IMR-90 (cell line): ENCODE results near the gene KL. TPM values are rescaled to one million over a fixed set of nuclear protein-coding genes. Genes with fewer than 3 reads are reported as not detected.

ENCODE experiments used
- ATAC-seq: fragments of 200-7000 bp; cut with Tn5 transposase; 2 replicates; pipeline ENCODE4 v1.9.1; 2020; ENCODE audit warnings: low read depth, mild to moderate bottlenecking, moderate library complexity
- BruUV-seq: library from RNA; stranded (reverse); fragments of 400-500 nt; replicated peaks from 2 replicates; lab custom pipeline; 2021; lab: Mats Ljungman, UMichigan
- CTCF ChIA-PET: fragments of 300-600 bp; formaldehyde crosslinking; extraction: SDS; loops from one replicate; lab custom pipeline; 2021; ENCODE audit warnings: antibody characterized with exemption; lab: Yijun Ruan, JAX
- POLR2A ChIA-PET: fragments of 300-600 bp; sonication (Branson Sonifier 250); formaldehyde crosslinking; loops from one replicate; lab custom pipeline; 2022; ENCODE audit warnings: antibody characterized with exemption; ENCODE audit not compliant: unreplicated experiment; lab: Charles Lee
- DNase-seq: peaks from one replicate; pipeline ENCODE4 v3.0.0; 2013
- H2AFZ ChIP-seq: replicated peaks from 2 replicates; pipeline ENCODE3; 2013; ENCODE audit warnings: low read length, mild to moderate bottlenecking; ENCODE audit not compliant: poor library complexity
- H2AK5ac ChIP-seq: 2 replicates; pipeline ENCODE4 v1.6.1; 2013; ENCODE audit warnings: low read depth, low read length, inconsistent platforms
- H2AK9ac ChIP-seq: replicated peaks from 2 replicates; pipeline ENCODE3; 2013; ENCODE audit warnings: mild to moderate bottlenecking, low read depth, low read length, moderate library complexity; ENCODE audit not compliant: poor library complexity
- H2BK120ac ChIP-seq: 2 replicates; pipeline ENCODE4 v1.6.1; 2013; ENCODE audit warnings: low read depth, low read length, inconsistent platforms
- H2BK15ac ChIP-seq: 3 replicates; pipeline ENCODE4 v1.6.1; 2013; ENCODE audit warnings: low read depth, low read length, inconsistent platforms
- H2BK20ac ChIP-seq: 2 replicates; pipeline ENCODE4 v1.6.1; 2013; ENCODE audit warnings: low read depth, mild to moderate bottlenecking, inconsistent platforms, low read length, moderate library complexity
- H2BK5ac ChIP-seq: 2 replicates; pipeline ENCODE4 v1.6.1; 2013; ENCODE audit warnings: mild to moderate bottlenecking, low read depth, low read length, inconsistent platforms; ENCODE audit not compliant: poor library complexity, severe bottlenecking
- H3K14ac ChIP-seq: replicated peaks from 2 replicates; pipeline ENCODE4 v1.6.1; 2013; ENCODE audit warnings: low read depth, low read length, inconsistent platforms
- H3K18ac ChIP-seq: 2 replicates; pipeline ENCODE4 v1.6.1; 2013; ENCODE audit warnings: low read depth, low read length, control low read depth
- H3K23ac ChIP-seq: 2 replicates; pipeline ENCODE4 v1.6.1; 2013; ENCODE audit warnings: low read depth, low read length, inconsistent platforms
- H3K27ac ChIP-seq: 2 replicates; pipeline ENCODE4 v1.5.1; 2013; ENCODE audit warnings: mild to moderate bottlenecking, control low read depth, low read length; ENCODE audit not compliant: insufficient read depth
- H3K27me3 ChIP-seq: 2 replicates; pipeline ENCODE4 v1.6.1; 2013; ENCODE audit warnings: low read length; ENCODE audit not compliant: control insufficient read depth, insufficient read depth
- H3K36me3 ChIP-seq: 2 replicates; pipeline ENCODE4 v1.6.1; 2013; ENCODE audit warnings: low read length, mixed read lengths; ENCODE audit not compliant: control insufficient read depth, insufficient read depth
- H3K4ac ChIP-seq: 2 replicates; pipeline ENCODE4 v1.6.1; 2013; ENCODE audit warnings: low read depth, low read length, inconsistent platforms
- H3K4me1 ChIP-seq: 2 replicates; pipeline ENCODE4 v1.6.1; 2013; ENCODE audit warnings: low read length, mixed read lengths; ENCODE audit not compliant: control insufficient read depth, insufficient read depth
- H3K4me2 ChIP-seq: 2 replicates; pipeline ENCODE4 v1.6.1; 2013; ENCODE audit warnings: low read depth, mild to moderate bottlenecking, control low read depth, low read length, moderate library complexity
- H3K4me3 ChIP-seq: 2 replicates; pipeline ENCODE4 v1.5.1; 2013; ENCODE audit warnings: low read depth, mild to moderate bottlenecking, control low read depth, low read length, moderate library complexity; ENCODE audit not compliant: insufficient read depth
- H3K56ac ChIP-seq: 2 replicates; pipeline ENCODE4 v1.6.1; 2013; ENCODE audit warnings: low read length, inconsistent platforms; ENCODE audit not compliant: insufficient read depth; ENCODE audit errors: extremely low read depth
- H3K79me1 ChIP-seq, 2 experiments: 2 replicates each; pipeline ENCODE4 v1.6.1; 2013; ENCODE audit warnings: low read length in 2 of 2, inconsistent platforms in 1 of 2, low read depth in 1 of 2
- H3K9ac ChIP-seq: 2 replicates; pipeline ENCODE4 v1.6.1; 2013; ENCODE audit warnings: low read depth, low read length, control low read depth
- H3K9me1 ChIP-seq: 2 replicates; pipeline ENCODE4 v1.6.1; 2013; ENCODE audit warnings: low read length, inconsistent platforms; ENCODE audit not compliant: insufficient read depth
- H3K9me3 ChIP-seq: 2 replicates; pipeline ENCODE4 v1.6.1; 2013; ENCODE audit warnings: low read length; ENCODE audit not compliant: control insufficient read depth, insufficient read depth
- H4K20me1 ChIP-seq: 2 replicates; pipeline ENCODE4 v1.6.1; 2013; ENCODE audit warnings: low read length, inconsistent platforms; ENCODE audit not compliant: insufficient read depth
- H4K5ac ChIP-seq: 2 replicates; pipeline ENCODE4 v1.6.1; 2013; ENCODE audit warnings: mild to moderate bottlenecking, low read depth, low read length, control low read depth
- H4K8ac ChIP-seq, 2 experiments: 2 replicates each; pipeline ENCODE4 v1.6.1; 2013; ENCODE audit warnings: low read depth in 2 of 2, low read length in 2 of 2, control low read depth in 1 of 2, inconsistent platforms in 1 of 2
- H4K91ac ChIP-seq: 2 replicates; pipeline ENCODE4 v1.6.1; 2013; ENCODE audit warnings: low read depth, low read length, inconsistent platforms; ENCODE audit not compliant: insufficient read depth
- CHD1 ChIP-seq: IDR thresholded peaks from 2 replicates; pipeline ENCODE4 v1.6.1; 2012; ENCODE audit warnings: low read depth, low read length, improper control_type of control experiment
- ELK1 ChIP-seq: fragments of 150-350 bp; IDR thresholded peaks from 2 replicates; pipeline ENCODE4 v1.6.1; 2016; ENCODE audit warnings: low read depth, mild to moderate bottlenecking, low read length, moderate library complexity, borderline replicate concordance
- FOS ChIP-seq: fragments of 150-350 bp; IDR thresholded peaks from 2 replicates; pipeline ENCODE4 v1.6.1; 2016; ENCODE audit warnings: low read depth, low read length
- MAFK ChIP-seq: IDR thresholded peaks from 2 replicates; pipeline ENCODE4 v1.6.1; 2012; ENCODE audit warnings: low read depth, low read length, improper control_type of control experiment
- MAZ ChIP-seq: IDR thresholded peaks from 2 replicates; pipeline ENCODE4 v1.6.1; 2012; ENCODE audit warnings: low read depth, mild to moderate bottlenecking, low read length, improper control_type of control experiment, moderate library complexity, borderline replicate concordance
- MXI1 ChIP-seq: IDR thresholded peaks from 2 replicates; pipeline ENCODE4 v1.6.1; 2012; ENCODE audit warnings: low read depth, mild to moderate bottlenecking, low read length, moderate library complexity, borderline replicate concordance
- POLR2A ChIP-seq: IDR thresholded peaks from 2 replicates; pipeline ENCODE4 v1.6.1; 2012; ENCODE audit warnings: mild to moderate bottlenecking, low read depth, low read length
- RAD21 ChIP-seq: IDR thresholded peaks from 2 replicates; pipeline ENCODE4 v1.6.1; 2012; ENCODE audit warnings: low read length, improper control_type of control experiment
- RFX5 ChIP-seq: IDR thresholded peaks from 2 replicates; pipeline ENCODE4 v1.8.0; 2012; ENCODE audit warnings: low read depth, mild to moderate bottlenecking, low read length, moderate library complexity
- WGBS, 2 experiments: methylation state at CpG; one replicate each; pipeline versions ENCODE4 v1.1.5 to v1.1.7; 2013; ENCODE audit warnings: missing lambda C conversion rate in 2 of 2; ENCODE audit not compliant: insufficient read length in 1 of 2; ENCODE audit errors: extremely low coverage in 2 of 2; 5-methylcytosine and 5-hydroxymethylcytosine counted together
- dilution Hi-C: fragments of 300-500 bp; cut with HindIII; formaldehyde crosslinking; loops from one replicate; pipeline ENCODE4 v1.14.3; 2018; ENCODE audit warnings: low sequenced_read_pairs; ENCODE audit not compliant: unreplicated experiment
- in situ Hi-C: fragments of 300-500 bp; cut with MboI; formaldehyde crosslinking; loops from 3 replicates; pipeline ENCODE4 v1.14.3; 2019; ENCODE audit warnings: low sequenced_read_pairs, inconsistent platforms, mixed read lengths
- intact Hi-C: fragments of 100-400 bp; cut with micrococcal nuclease; formaldehyde crosslinking; loops from 2 replicates; pipeline ENCODE4 v1.10.0; 2022
- polyA plus RNA-seq, 3 experiments: library from polyadenylated mRNA; depleted of rRNA; stranded (reverse); fragments of >200 nt; gene quantifications; 2 replicates each; pipeline ENCODE4 v1.2.3, GENCODE V29; 2012; ENCODE audit warnings: low replicate concordance in 1 of 3
- total RNA-seq: library from RNA; depleted of rRNA; stranded (reverse); fragments of >200 nt; gene quantifications from 2 replicates; pipeline ENCODE4 v1.2.3, GENCODE V29; 2012

KL gene
- total and polyA plus RNA-seq, 2 of the 4 experiments (the other 2 are of a cell fraction): not detected

GRCh38 chr13:33033051-33033812 is 17.0 kb downstream of the KL start:
- Histone ChIP-seq H4K8ac (no peak overlapping the region), H3K27me3 (peaks cover 2% of the 10 kb centered on the region; the same call in 1 of the 2 replicates), H2BK5ac (no peak overlapping the region), H4K91ac (no peak overlapping the region), H3K23ac (no peak overlapping the region), H3K36me3 (no peaks in the 10 kb centered on the region), H3K9me3 (no peaks in the 10 kb centered on the region), H2AK9ac (no peak overlapping the region), H2BK20ac (no peak overlapping the region), H4K20me1 (no peaks in the 10 kb centered on the region), H3K79me1 (no peaks in the 10 kb centered on the region), H3K4me3 (no peak overlapping the region), H2BK15ac (0 out of 3 replicates have a peak overlapping the region, but pooled peaks have one; percentile 10), H3K4me2 (no peak overlapping the region), H2AFZ (peak overlapping the region; percentile 26), H3K18ac (no peak overlapping the region), H3K9me1 (peaks cover 3% of the 10 kb centered on the region), H3K4me1 (no peaks in the 10 kb centered on the region), H3K56ac (no peak overlapping the region), H3K4ac (no peak overlapping the region), H3K27ac (no peak overlapping the region), H4K5ac (no peak overlapping the region), H3K9ac (no peak overlapping the region), H2BK120ac (no peak overlapping the region), H2AK5ac (no peak overlapping the region), H3K14ac (0 out of 2 replicates have a peak overlapping the region, but pooled peaks have one; percentile 31)
- WGBS, 2 experiments: 54% methylated on average over 7 of the region's 14 CpGs; no CpG with 5 or more reads in 1 of the 2 experiments
- no peak for DNase-seq
- BruUV-seq: no TSS peak
- CTCF ChIA-PET: no interaction called here
- TF ChIP-seq MXI1 (no peak), MAZ (no peak), FOS (no peak), MAFK (no peak), ELK1 (no peak), RAD21 (no peak), RFX5 (no peak), POLR2A (no peak), CHD1 (no peak)
- in situ Hi-C loops (no loop called here), intact Hi-C loops (loop anchor here (10.0 kb wide), 1 partner anchor 448 kb away; the partner anchor contains the start of gene PDS5B), dilution Hi-C loops (no loop called here)
- POLR2A ChIA-PET: no interaction called here
- no peak for ATAC-seq
